Mononuclear cell (primary cell): ENCODE data around the gene CAT. TPM values are rescaled to one million over a fixed set of nuclear protein-coding genes. Genes with fewer than 3 reads are reported as not detected.
"Not testable (repeated sequence)": the region's sequence is repeated elsewhere in the genome, so short reads cannot be mapped to it uniquely, and the experiment has no call there.

Source experiments
- H3K27me3 ChIP-seq: 2 replicates; pipeline ENCODE4 v1.6.0; 2011; ENCODE audit warnings: low read length, control low read depth; ENCODE audit not compliant: insufficient read depth
- H3K4me1 ChIP-seq: 2 replicates; pipeline ENCODE4 v1.5.1; 2011; ENCODE audit warnings: mild to moderate bottlenecking, low read length, control low read depth; ENCODE audit not compliant: insufficient read depth
- H3K4me3 ChIP-seq: 2 replicates; pipeline ENCODE4 v1.5.1; 2011; ENCODE audit warnings: mild to moderate bottlenecking, low read length, moderate library complexity
- H3K9me3 ChIP-seq: 2 replicates; pipeline ENCODE4 v1.5.1; 2011; ENCODE audit warnings: low read depth, mild to moderate bottlenecking, control low read depth, low read length
- total RNA-seq: library from RNA; depleted of rRNA; stranded (reverse); fragments of >200 nt; gene quantifications from one replicate; pipeline ENCODE4 v1.2.3, GENCODE V29; 2012

The CAT gene
- total RNA-seq, 1 donor, result 41.0 TPM

DNA sequence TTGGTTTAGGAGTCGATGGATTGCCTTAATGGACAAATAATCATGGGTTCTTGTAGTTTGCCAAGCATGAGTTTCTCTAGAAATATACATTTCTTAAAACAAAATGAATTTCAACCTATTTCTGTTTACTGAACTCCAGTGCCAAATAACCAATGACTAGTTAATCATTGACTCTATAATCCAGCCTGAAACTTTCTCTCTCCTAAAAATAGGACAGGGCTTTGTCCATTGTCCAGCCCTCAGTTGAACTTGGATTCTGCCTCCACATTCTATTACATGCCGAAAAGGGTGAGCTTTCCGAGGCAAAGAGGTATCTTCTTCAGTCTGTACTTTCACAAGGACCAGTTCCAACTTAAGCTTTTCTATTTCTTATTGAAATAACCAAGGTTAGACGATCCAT is 23.2 kb upstream of the CAT start:
- no peak overlapping the region for H3K4me3 ChIP-seq
- peaks cover 42% of the 10 kb centered on the region for H3K4me1 ChIP-seq
- H3K27me3 ChIP-seq, result no peaks in the 10 kb centered on the region
- H3K9me3 ChIP-seq, result peaks cover 15% of the 10 kb centered on the region

DNA sequence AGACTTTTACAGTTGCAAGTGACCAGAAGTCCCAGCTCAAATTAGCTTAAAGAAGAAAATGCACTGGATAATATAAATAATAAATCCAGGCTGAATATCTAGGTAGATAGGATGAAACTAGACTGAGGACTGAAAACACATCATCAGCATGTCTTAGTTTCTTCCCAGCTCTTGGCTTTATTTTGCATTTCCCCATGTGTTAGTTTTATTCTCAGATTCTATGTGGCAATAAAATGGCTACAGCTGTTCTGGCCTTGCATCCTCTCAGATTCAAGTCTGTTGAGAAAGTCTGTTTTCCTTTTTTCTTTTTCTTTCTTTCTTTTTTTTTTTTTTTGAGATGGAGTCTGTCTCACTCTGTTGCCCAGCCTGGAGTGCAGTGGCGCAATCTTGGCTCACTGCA is 22.6 kb upstream of the CAT start:
- Histone ChIP-seq H3K27me3 (no peaks in the 10 kb centered on the region), H3K4me1 (peaks cover 48% of the 10 kb centered on the region), H3K9me3 (peaks cover 15% of the 10 kb centered on the region), H3K4me3 (no peak overlapping the region)

DNA sequence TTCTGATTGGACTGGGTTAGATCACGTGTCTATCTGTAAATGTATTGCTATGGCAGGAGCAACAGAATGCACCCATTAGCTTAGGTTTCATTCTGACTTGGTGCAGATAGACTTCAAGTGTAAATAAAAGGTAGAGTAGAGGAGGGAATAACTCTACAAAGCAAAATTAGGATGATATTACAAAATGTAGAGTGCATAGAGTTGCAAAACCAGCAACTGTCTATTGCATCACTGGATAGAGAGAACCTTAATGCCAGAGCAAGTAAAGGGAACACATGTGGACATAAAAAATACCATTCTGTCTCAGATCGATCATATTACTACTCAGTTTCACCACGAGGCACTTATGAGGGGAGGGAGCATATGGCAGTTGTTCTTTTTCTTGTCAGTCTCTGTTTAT is 22.0 kb upstream of the CAT start:
- Histone ChIP-seq H3K4me3 (no peak overlapping the region), H3K4me1 (peaks cover 51% of the 10 kb centered on the region), H3K27me3 (no peaks in the 10 kb centered on the region), H3K9me3 (peaks cover 15% of the 10 kb centered on the region)

DNA sequence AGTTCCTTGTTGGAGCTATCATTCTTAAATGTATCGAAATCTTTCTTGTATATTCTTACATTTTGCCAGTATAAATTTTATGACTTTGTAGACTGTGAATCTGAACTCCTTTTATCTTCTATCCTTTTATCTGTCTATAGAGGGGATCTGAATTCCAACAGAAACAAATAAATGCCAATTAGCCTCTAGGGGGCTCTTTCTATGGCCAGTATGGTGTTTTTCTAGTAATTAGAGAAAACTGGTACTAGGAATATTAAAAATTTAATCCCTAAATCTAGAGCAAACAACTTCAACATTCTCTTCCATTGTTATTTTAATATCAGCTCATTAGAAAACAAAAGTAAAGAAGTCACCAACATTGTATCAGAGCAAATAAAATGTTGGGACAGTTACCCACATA is 21.5 kb upstream of the CAT start:
- no peaks in the 10 kb centered on the region for H3K27me3 ChIP-seq
- peaks cover 15% of the 10 kb centered on the region for H3K9me3 ChIP-seq
- H3K4me1 ChIP-seq, result peaks cover 56% of the 10 kb centered on the region
- no peak overlapping the region for H3K4me3 ChIP-seq

DNA sequence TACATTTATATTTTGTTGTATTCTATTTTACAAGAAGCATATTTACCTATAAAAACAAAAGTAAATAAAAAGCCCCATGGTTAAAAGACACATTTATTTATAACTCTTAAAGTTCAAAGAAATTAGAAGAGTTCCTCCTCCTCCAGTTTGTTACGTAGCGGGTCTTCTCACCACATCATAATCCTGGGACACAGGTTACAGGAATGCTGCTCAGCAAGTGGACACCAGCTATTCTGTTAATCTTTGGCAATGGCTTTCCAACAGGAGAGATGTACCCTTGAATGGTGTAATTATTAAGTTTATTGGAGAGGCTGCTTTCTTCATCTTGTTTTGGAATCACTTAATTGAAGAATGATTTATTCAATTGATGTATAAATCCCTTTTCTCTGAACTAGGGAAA is 19.6 kb upstream of the CAT start:
- Histone ChIP-seq H3K9me3 (no peaks in the 10 kb centered on the region), H3K4me3 (no peak overlapping the region), H3K4me1 (peaks cover 72% of the 10 kb centered on the region), H3K27me3 (no peaks in the 10 kb centered on the region)

DNA sequence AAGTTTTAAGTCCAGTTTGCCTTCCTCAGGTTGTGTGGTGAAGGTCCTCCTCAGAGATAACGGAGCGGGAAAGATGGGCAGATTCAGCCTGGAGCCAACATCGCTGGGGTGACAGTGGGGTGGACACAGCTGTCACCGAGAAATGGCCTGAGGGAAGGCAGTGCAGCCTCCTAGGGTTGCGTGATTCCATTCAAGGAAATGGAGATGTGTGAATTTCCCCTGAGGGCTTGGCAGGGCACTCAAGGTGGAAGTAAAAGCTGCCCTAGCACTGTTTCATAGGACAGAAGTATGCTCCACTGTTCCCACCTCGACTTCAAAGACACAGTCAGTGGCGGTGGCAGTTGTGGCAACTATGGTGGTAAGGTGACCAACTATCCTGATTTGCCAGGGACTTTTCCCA is 15.4 kb upstream of the CAT start:
- Histone ChIP-seq H3K27me3 (no peaks in the 10 kb centered on the region), H3K4me3 (no peak overlapping the region), H3K4me1 (peaks cover 81% of the 10 kb centered on the region), H3K9me3 (no peaks in the 10 kb centered on the region)

DNA sequence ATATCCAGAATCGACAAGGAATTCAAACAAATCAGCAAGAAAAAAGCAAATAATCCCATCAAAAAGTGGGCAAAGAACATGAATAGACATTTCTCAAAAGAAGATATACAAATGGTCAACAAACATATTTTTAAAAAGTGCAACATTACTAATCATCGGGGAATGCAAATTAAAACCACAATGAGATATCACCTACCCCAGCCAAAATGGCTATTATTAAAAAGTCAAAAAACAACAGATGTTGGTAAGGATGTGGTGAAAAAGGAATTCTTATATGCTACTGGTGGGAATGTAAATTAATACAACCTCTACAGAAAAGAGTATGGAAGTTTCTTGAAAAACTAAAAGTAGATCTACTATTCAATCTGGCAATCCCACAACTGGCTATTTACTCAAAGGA is 13.9 kb upstream of the CAT start:
- not testable (repeated sequence) for H3K9me3 ChIP-seq, H3K4me3 ChIP-seq, H3K27me3 ChIP-seq
- H3K4me1 ChIP-seq, result peaks cover 70% of the 10 kb centered on the region

DNA sequence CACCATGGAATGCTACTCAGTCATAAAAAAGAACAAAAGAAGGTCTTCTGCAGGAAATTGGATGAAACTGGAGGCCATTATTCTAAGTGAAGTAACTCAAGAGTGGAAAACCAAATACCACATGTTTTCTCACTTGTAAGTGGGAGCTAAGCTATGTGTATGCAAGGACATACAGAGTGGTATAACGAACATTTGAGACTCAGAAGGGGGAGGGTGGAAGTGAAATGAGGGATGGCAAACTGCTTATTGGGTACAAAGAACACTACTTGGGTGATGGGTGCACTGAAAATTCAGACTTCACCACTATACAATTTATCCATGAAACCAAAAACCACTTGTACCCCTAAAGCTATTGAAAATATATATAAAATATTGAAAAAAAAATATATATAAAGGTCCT is 13.4 kb upstream of the CAT start:
- Histone ChIP-seq H3K4me1 (peaks cover 72% of the 10 kb centered on the region), H3K9me3 (no peaks in the 10 kb centered on the region), H3K4me3 (no peak overlapping the region), H3K27me3 (no peaks in the 10 kb centered on the region)

DNA sequence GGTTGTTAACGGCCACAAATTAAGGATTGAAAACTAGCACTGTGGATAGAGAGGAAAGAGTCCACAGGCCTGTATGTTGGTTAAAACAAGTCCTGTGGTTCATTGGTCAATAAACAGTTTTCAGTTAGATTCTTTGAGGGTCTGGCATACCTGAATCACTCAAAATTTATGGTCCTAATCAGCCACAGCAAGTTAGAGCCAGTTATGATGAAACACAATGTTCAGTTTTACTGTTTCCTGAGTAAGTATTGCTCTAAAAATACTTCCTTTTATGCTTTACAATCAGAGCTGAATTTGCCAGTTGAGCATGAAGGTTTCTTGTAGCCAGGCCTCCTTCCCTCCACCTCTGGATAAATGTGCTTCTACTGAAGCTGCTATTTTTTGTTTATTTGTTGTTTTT is 12.9 kb upstream of the CAT start:
- Histone ChIP-seq H3K9me3 (no peaks in the 10 kb centered on the region), H3K4me3 (no peak overlapping the region), H3K27me3 (no peaks in the 10 kb centered on the region), H3K4me1 (peaks cover 72% of the 10 kb centered on the region)

DNA sequence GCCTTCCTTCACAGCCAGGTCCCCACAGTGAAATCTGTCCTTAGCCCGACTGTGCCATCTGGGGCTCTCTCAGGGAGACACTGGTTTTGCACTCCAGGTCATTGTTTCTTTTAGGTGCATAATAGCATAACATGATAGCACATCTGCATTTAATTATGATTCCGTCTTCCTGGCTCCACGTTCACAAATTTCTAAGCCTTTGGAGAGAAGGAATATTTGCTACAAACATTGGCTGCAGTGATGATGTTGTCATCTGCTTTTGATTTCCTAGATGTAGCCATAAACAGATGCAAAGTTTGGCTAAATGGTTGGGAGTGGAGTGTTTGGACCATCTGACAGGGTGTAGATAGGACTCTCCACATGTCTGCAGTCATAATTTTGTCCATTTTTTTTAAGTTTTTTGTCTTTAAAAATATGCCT is 12.0 kb upstream of the CAT start:
- Histone ChIP-seq H3K9me3 (no peaks in the 10 kb centered on the region), H3K27me3 (no peaks in the 10 kb centered on the region), H3K4me3 (no peak overlapping the region), H3K4me1 (peaks cover 75% of the 10 kb centered on the region)

DNA sequence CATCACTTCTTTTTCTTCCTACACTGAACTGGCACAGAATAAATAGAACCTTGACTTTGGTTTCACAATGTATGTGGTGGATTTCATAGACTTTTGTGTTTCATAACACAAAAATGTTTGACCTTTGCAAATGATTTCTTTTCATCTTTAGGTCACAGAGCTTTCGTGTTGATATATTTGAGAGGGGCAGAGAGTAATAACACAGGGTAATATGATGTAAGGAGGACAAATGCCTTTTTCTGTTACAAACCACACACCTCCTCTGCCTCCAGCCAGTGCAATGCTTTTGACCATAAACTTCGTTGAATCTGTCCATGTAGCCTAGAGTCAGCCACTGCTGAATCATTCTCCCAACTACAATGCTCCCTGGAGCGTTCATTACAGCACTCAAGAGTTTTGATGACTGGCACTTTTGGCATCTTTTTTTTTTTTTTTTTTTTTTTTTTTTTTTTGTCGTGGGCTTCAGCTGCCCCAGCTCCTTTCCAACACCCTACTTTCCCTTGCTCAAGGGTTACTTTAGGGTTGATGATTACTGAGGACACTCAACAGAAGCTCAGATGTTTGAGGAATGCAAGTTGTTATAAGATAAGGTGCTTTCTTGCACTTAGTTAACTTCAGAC is 11.4 kb upstream of the CAT start:
- H3K4me1 ChIP-seq, result peaks cover 73% of the 10 kb centered on the region
- no peaks in the 10 kb centered on the region for H3K9me3 ChIP-seq
- no peak overlapping the region for H3K4me3 ChIP-seq
- no peaks in the 10 kb centered on the region for H3K27me3 ChIP-seq

DNA sequence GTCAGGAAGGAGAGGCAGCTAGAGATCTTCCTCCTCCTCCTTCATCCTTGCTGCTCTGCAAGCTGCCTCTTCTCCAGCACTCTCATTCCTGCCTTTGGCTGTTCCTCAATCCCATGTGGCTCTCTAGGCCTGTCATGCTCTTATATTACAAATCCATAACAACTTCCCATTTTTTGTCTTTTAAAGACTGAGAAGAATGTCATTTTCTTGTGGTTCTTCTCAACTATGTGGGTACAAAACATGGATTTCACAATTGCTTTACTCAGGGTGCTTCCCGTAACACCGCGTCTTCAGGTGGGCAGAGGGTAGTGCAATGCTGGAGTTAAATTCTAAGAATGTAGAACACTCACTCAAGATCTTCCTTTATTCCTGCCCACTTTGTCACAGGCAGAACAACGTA is 6.8 kb upstream of the CAT start:
- Histone ChIP-seq H3K4me3 (no peak overlapping the region), H3K9me3 (no peaks in the 10 kb centered on the region), H3K27me3 (no peaks in the 10 kb centered on the region), H3K4me1 (peaks cover 47% of the 10 kb centered on the region)

DNA sequence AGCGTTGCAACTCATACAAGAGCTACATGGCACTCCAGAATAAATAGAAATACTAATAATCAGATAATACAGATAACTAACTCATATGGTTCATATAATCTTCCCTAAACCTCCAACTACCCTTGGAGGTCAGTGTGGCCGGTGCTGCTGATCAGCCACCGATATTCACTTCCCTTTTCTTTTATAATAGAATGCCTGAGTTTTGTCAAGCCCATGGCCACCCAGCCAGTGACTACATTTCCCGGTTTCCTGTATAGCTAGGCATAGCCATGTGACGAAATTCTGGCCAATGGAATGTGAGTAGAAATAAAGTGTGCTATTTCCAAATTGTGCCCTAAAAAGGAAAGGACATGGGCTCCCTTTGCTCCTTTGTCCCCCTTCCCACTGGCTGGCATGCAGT is 5.9 kb upstream of the CAT start:
- Histone ChIP-seq H3K27me3 (no peaks in the 10 kb centered on the region), H3K4me3 (no peak overlapping the region), H3K4me1 (peaks cover 38% of the 10 kb centered on the region), H3K9me3 (no peaks in the 10 kb centered on the region)

DNA sequence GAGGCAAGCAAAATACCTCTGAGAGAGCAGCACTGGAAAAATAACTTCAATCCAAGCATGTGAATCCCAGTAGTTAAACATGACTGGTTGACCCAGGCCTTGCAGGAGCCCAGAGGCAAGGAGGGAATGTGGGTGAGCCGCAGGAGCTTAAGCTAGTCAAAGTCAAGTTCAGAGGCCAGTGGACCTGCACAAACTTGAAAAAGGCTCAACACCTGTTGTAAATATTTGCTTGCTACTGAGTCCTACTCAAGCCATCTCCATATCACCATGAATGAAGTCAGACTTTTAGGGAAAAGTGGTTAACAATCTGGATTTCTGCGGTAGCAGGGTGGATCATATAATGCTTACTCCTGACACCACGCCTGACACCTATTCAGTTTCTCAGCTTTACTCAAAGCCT is 4.8 kb upstream of the CAT start:
- H3K4me3 ChIP-seq, result no peak overlapping the region
- H3K4me1 ChIP-seq, result peaks cover 37% of the 10 kb centered on the region
- no peaks in the 10 kb centered on the region for H3K9me3 ChIP-seq
- H3K27me3 ChIP-seq, result no peaks in the 10 kb centered on the region

DNA sequence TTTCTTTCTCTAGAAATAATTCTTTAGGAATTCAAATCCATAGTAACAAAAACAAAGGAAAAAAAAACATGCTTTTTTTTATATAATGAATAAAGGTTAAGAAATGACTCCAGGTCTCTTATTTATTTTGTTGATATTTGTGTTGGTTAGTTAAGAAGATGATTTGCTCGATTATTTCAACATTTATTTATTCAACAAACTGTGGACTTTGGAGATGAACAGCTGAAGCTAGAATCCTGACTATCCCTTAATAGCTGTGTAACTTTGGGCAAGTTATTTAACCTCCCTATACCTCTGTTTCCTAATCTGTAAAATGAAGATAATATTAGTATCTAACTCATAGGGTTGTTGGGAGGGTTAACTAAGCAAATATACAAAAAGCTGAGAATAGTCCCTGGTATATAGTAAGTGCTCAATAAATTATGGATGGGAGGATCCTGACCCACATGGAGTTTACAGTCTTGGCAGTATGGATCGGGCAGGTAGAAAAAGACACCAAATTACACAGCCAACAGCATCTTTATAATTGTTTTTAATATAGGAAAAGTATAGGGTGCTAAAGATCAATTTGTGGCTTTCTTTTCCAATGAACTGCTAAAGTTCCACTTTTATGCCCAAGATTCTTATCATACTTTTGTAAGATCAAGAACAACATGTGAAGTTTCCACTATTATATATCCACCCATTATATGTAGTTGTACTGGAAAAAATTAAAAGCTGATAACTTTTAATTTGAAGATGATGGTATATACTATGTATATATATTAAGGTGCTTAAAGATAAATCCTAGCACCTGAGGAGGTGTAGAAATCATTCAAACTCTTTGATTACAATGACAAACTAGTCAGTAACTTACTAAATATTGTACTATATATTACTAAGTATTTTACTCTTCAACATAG is 1.3 kb upstream of the CAT start:
- H3K4me3 ChIP-seq, result no peak overlapping the region
- H3K27me3 ChIP-seq, result no peaks in the 10 kb centered on the region
- no peaks in the 10 kb centered on the region for H3K9me3 ChIP-seq
- H3K4me1 ChIP-seq, result peaks cover 42% of the 10 kb centered on the region
